ENCODE data around the gene SYNJ2BP.
"Not testable (repeated sequence)": the region's sequence is repeated elsewhere in the genome, so short reads cannot be mapped to it uniquely, and the experiment has no call there.

Gene SYNJ2BP, protein sequence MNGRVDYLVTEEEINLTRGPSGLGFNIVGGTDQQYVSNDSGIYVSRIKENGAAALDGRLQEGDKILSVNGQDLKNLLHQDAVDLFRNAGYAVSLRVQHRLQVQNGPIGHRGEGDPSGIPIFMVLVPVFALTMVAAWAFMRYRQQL

GRCh38 chr14:70416725-70417349, at the start of gene SYNJ2BP:
TSS of gene SYNJ2BP (minus strand) at chr14:70417090. CDS start at chr14:70416963, 127 bp downstream.
- DNase-seq: peak; percentile 91

DNA sequence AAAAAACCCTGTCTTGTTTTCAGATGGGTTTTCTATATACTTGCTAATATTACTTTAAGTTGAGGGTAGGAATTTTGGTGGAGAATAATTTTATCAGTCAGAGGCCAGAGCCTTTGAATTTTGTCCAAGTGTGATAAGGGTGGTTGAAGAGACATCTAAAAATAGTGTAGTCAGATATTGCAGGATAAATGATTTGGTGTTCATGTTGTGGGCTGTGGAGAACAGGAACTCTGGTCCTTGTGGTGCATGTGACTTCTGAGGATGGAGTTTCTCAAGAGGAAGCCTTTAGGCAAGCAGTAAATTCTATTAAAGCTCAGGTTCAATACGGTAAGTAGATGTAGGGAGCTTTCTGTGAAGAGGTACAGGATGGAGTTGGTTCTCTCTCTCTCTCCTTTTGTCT, 37.8 kb upstream of the SYNJ2BP start:
- no peak for DNase-seq

DNA sequence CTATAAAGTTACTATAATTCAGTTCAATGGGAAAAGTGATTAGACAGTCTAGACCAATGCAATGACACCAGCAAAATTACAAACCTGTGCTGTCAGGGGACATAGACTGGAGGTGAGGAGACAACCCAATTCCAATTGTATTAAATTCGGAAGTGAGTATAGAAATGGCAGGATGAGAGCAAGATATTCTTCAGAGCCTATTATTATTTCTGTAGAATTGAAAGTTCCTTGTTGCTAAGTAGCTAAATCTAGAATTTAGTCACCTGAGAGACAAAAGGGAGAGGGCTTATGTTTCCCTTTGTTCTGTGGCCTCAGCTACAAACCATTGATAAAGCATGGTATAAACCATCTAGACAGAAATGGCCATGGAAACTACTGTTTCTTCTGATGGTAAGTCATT, 35.0 kb upstream of the SYNJ2BP start, which contains the start of gene ADAM21:
Gene ADAM21 (plus strand): TSS at position 301 of the 400 bp plus-strand sequence. CDS start 5,326 bp downstream, outside the sequence.
- no peak for DNase-seq

GRCh38 chr14:70448633-70449340, 31.9 kb upstream of the SYNJ2BP start:
- peak; percentile 52 for DNase-seq

DNA sequence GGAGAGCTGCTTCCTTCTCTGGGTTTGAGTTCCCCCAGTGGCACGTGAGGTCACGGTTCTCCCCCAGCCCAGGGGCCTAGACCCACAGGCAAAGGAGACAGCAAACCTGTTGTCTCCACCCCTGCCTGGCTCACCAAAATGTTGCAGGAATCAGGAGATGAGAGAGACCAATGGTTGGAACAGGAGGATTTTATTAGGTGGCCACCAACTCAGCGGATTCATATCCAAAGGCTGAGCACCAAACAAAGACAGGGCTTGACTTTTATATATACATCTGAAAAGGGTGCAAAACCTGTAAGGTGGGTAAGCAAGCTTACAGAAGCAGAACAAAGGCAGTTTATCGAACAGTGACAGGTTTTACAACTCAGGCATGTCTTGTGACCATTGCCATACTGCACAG, 25.9 kb upstream of the SYNJ2BP start:
- no peak for DNase-seq

GRCh38 chr14:70441641-70442040, 24.8 kb upstream of the SYNJ2BP start:
- DNase-seq: no peak

- no peak for DNase-seq
These were observed 20.0 kb upstream of the SYNJ2BP start for GRCh38 chr14:70436867-70437266.

- not testable (repeated sequence) for DNase-seq
These were observed 9.7 kb upstream of the SYNJ2BP start for GRCh38 chr14:70426555-70426954.

DNA sequence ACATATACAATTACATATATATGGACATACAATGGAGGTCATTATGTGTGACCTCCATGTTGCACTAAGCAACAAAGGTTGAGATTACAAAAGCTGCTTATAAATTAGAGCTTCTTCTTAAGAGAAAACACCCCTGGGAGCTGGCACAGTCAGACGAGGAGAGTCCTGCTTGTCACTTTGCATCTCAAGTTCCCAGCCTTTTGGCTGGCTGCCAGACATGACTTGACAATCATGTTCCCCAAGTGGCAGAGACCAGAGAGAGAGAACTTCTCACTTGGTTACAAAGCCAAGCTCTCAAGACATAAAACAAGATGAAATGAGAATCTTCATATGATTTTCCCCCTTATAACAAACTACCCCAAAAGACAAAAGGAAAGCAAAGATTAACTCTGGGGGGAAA, 8.5 kb upstream of the SYNJ2BP start:
- DNase-seq: peak; percentile 52

DNA sequence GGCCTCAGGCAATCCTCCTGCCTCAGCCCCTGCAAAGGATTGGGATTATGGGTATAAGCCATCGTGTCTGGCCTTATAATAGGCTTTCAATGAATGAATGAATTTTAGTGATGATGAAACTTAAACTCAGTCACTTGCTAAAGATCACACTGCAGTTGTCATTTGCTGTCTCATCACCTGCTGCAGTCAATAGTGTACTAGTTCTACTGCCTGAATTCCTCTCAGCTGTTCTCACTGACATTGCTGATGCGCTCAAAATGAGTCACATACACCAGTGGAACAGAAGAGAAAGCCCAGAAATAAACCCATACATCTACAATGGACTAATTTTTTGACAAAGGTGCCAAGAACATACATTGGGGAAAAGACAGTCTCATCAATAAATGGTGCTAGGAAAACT, 5.6 kb upstream of the SYNJ2BP start:
- DNase-seq: no peak

DNA sequence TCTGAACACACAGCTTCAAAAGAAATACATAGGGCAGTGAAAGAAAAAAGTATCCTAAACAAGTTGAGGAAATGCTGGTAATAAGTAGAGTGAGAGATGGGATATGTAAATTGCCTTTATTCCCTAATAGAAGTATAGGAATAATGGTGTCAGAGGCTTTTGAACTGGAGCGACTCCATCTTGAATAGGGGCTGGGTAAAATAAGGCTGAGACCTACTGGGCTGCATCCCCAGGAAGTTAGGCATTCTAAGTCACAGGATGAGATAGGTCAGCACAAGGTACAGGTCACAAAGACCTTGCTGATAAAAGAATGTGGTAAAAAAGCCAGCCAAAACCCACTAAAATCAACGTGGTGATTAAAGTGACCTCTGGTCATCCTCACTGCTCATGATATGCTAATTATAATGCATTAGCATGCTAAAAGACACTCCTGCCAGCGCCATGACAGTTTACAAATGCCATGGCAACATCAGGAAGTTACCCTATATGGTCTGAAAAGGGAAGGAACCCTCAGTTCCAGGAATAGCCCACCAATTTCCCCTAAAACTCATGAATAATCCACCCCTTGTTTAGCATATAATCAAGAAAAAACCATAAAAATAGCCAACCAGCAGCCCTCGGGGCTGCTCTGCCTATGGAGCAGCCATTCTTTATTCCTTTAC, 2.5 kb upstream of the SYNJ2BP start:
- not testable (repeated sequence) for DNase-seq

GRCh38 chr14:70416338-70416724, 559 bp downstream of the SYNJ2BP start:
- DNase-seq: no peak

DNA sequence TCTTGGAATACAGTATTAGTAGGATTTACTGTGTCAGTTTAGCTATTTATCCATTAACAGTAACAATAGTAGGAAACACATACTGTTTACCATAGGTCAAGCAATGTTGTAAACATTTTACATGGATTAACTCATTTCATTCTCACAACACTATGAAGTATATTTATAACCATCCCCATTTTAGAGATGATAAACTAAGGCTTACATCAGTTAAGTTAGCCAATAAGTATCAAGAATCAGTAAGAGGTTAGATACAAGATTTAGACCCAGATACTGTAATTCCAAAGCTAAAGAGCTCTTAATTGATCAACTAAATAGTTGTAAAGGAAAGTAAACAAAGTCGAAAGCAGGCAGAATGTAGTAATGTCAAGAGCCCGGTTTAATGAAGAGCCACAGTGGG, 1.1 kb downstream of the SYNJ2BP start:
- no peak for DNase-seq

DNA sequence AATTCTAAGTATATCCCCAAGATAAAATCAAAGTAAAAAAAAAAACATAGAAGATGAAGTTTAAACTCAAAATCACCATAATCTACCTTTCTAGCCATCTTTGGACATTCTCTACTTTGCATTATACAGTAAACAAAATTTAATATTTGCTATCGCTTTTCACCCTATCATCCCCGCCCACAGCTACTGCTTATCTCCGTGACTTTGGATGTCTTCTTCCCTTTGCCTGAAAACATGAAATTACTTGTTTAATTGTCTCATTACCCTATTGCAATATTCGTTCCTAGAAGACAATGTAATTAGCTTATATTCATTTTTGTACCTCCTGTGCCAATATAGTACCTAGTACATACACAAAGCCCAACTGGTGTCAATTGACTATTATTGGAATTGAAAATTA, 9.3 kb downstream of the SYNJ2BP start:
- no peak for DNase-seq

DNA sequence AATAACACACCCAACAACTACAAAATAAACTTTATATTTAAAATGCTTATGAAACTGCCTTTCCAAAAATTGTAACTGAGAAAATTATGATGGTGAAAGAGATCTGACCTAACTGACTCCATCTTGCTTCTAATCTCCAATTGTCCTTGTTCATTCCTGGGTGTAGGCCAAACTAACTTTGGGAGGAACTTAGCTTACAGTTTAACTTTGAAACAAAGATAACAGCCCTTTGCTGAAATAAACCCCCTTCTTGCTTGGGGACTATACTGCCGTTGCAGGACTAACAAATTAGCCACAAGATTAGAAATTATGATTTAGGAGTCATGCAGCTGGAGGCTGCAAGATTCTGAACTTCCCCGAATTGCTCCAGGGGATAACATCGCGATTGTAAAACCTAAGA, 10.7 kb downstream of the SYNJ2BP start:
- DNase-seq: not testable (repeated sequence)

DNA sequence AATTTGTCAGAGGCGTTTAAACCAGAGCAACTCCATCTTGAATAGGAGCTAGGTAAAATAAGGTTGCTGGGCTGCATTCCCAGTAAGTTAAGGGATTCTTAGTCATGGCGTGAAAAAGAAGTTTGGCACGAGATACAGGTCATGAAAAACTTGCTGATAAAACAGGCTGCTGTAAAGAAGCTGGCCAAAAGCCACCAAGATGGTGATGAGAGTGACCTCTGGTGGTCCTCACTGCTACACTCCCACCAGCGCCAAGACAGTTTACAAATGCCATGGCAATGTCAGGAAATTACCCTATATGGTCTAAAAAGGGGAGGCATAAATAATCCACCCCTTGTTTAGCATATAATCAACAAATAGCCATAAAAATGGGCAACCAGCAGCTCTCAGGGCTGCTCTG, 13.6 kb downstream of the SYNJ2BP start:
- not testable (repeated sequence) for DNase-seq

DNA sequence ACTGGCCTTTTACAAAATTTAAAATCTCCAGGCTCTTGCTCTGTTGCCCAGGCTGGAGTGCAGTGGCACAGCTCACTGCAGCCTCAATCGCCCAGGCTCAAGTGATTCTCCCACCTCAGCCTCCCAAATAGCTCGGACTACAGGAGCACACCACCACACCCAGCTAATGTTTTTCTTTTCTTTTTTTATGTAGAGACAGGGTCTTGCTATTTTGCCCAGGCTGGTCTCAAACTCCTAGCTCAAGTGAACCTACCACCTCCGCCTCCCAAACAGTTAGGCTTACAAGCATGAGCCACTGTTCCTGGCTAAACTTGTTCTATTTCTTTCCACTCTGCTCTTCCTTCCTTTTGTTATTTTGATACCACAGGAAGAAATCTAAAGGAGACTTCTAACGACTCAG, 15.2 kb downstream of the SYNJ2BP start:
- DNase-seq: no peak

- no peak for DNase-seq
These were observed 18.0 kb downstream of the SYNJ2BP start for GRCh38 chr14:70398706-70399431.

DNA sequence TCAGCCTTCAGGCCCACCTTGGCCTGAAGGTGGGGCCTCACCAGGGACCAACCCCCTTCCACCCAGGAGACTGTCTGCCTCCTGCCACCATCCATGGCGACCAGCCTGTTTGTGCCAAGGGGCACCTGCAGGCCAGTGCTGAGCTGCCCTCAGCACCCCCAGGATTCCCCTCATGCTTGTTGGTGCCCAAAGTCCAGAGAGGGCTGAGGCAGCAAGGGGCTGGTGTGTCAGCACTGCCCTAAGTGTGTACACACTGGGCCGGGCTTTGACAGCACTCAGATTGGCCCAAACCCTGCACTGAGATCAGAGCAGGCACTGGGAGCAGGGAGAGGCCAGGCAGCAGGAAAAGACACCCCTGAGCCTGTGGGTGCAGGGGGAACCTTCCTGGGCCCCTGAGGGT, 18.6 kb downstream of the SYNJ2BP start:
- DNase-seq: no peak

DNA sequence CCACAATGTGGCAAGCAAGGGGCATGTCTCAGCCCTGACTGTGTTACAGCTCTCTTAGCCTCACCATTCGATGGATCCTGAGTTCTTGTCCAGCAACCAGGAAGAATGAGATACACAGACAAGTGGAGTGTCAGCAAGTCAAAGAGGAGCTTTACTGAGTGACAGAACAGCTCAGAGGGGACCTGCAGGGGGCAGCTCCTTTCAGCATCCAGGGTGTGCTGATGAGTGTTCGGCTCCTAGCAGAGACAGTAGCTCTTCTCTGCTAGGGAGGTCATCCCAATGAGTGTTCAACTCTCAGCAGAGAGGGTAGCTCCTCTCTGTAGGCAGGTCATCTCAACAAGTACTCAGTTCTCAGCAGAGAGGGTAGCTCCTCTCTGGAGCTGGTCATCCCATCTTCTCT, 19.1 kb downstream of the SYNJ2BP start:
- no peak for DNase-seq

GRCh38 chr14:70394674-70395306, 22.1 kb downstream of the SYNJ2BP start:
- DNase-seq: no peak

DNA sequence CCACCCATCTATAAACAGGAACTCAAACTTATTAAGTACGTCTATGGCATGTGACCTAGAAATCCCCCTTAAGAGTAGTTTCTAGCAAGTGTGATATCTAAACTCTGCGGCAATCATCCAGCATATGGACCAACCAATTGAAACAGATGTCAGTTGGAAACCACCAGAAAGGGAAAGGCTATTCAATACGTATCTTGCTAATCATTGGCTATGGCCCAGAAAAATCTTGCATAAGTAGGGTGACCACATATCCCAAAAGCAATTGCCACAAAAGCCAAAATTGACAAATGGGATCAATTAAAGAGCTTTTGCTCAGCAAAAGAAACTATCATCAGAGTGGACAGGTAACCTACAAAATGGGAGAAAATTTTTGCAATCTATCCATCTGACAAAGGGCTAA, 24.2 kb downstream of the SYNJ2BP start:
- no peak for DNase-seq

All from NCI-H2171 treated with DMSO at 0.1 percent for 48 hours (cell line).